Activated effector memory CD4-positive, alpha-beta T cell treated with Interleukin-2 at 50 U/mL for 16 hours (primary cell): Measurements from ENCODE around the gene AKT3.

Experiments
- DNase-seq: peaks from one replicate; pipeline ENCODE4 v3.0.0-alpha.2; 2020

AKT3 gene

GRCh38 chr1:243454328-243454997, 395.6 kb downstream of the AKT3 start:
- no peak for DNase-seq

GRCh38 chr1:243452092-243452491, 398.0 kb downstream of the AKT3 start:
- no peak for DNase-seq

- DNase-seq, result no peak
Measured at GRCh38 chr1:243449373-243449772, 400.7 kb downstream of the AKT3 start.

GRCh38 chr1:243447844-243448243, 402.2 kb downstream of the AKT3 start:
- DNase-seq, result no peak

GRCh38 chr1:243447347-243447746, 402.7 kb downstream of the AKT3 start:
- no peak for DNase-seq

- DNase-seq, result no peak
Measured at GRCh38 chr1:243443557-243443956, 406.5 kb downstream of the AKT3 start.

- no peak for DNase-seq
Measured at GRCh38 chr1:243441601-243442000, 408.4 kb downstream of the AKT3 start.

- DNase-seq, result no peak
Measured at GRCh38 chr1:243440406-243440805, 409.6 kb downstream of the AKT3 start.

- DNase-seq, result no peak
Measured at GRCh38 chr1:243438815-243439214, 411.2 kb downstream of the AKT3 start.
